Panc1 (cell line): Measurements from ENCODE around the gene TMEM123.

Experiments
- TF ChIP-seq, protein P1 (sequence below): fragments of 450-650 bp; IDR thresholded peaks from 2 replicates; pipeline ENCODE4 v1.5.1; 2017; ENCODE audit warnings: mild to moderate bottlenecking
- TF ChIP-seq, protein P2 (sequence below), 2 experiments: IDR thresholded peaks; 2 replicates each; pipeline ENCODE4 v1.6.1; 2011 to 2012; ENCODE audit warnings: low read depth in 2 of 2, control low read depth in 1 of 2, low read length in 1 of 2, mild to moderate bottlenecking in 1 of 2, moderate library complexity in 1 of 2; ENCODE audit not compliant: insufficient read depth in 1 of 2

DNA sequence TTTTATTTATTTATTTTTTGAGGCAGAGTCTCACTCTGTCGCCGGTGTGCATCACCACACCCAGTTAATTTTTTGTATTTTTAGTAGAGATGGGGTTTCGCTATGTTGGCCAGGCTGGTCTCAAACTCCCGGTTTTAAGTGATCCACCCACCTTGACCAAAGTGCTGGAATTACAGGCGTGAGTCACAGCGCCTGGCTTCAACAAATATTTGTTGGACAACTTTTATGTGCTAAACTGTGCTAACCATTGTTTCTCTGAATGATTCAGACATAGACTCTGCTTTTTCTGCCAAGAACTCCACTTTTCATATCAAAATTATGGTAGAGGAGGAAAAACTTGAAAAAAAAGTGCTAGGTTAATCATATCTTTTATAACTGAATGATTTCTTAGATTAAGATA lies 41.7 kb upstream of the TMEM123 start:
- TF ChIP-seq, protein P1, sequence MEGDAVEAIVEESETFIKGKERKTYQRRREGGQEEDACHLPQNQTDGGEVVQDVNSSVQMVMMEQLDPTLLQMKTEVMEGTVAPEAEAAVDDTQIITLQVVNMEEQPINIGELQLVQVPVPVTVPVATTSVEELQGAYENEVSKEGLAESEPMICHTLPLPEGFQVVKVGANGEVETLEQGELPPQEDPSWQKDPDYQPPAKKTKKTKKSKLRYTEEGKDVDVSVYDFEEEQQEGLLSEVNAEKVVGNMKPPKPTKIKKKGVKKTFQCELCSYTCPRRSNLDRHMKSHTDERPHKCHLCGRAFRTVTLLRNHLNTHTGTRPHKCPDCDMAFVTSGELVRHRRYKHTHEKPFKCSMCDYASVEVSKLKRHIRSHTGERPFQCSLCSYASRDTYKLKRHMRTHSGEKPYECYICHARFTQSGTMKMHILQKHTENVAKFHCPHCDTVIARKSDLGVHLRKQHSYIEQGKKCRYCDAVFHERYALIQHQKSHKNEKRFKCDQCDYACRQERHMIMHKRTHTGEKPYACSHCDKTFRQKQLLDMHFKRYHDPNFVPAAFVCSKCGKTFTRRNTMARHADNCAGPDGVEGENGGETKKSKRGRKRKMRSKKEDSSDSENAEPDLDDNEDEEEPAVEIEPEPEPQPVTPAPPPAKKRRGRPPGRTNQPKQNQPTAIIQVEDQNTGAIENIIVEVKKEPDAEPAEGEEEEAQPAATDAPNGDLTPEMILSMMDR, result no peak
- TF ChIP-seq, protein P2, sequence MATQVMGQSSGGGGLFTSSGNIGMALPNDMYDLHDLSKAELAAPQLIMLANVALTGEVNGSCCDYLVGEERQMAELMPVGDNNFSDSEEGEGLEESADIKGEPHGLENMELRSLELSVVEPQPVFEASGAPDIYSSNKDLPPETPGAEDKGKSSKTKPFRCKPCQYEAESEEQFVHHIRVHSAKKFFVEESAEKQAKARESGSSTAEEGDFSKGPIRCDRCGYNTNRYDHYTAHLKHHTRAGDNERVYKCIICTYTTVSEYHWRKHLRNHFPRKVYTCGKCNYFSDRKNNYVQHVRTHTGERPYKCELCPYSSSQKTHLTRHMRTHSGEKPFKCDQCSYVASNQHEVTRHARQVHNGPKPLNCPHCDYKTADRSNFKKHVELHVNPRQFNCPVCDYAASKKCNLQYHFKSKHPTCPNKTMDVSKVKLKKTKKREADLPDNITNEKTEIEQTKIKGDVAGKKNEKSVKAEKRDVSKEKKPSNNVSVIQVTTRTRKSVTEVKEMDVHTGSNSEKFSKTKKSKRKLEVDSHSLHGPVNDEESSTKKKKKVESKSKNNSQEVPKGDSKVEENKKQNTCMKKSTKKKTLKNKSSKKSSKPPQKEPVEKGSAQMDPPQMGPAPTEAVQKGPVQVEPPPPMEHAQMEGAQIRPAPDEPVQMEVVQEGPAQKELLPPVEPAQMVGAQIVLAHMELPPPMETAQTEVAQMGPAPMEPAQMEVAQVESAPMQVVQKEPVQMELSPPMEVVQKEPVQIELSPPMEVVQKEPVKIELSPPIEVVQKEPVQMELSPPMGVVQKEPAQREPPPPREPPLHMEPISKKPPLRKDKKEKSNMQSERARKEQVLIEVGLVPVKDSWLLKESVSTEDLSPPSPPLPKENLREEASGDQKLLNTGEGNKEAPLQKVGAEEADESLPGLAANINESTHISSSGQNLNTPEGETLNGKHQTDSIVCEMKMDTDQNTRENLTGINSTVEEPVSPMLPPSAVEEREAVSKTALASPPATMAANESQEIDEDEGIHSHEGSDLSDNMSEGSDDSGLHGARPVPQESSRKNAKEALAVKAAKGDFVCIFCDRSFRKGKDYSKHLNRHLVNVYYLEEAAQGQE (IDR thresholded peaks at IDR 0.05; ENCODE audit: insufficient read depth in 1 of 2, low read depth in 2 of 2, low read length in 1 of 2), result no peak
